ENCODE results near the gene ARHGEF40.

The ARHGEF40 gene

GRCh38 chr14:21070083-21070609 is at the start of gene ARHGEF40:
ARHGEF40 (plus strand) TSS chr14:21070304; CDS start chr14:21070397, 93 bp downstream.
- peak; percentile 72 for DNase-seq

GRCh38 chr14:21020977-21021545 is 49.0 kb upstream of the ARHGEF40 start:
- DNase-seq: no peak

- no peak for DNase-seq
These were observed 47.4 kb upstream of the ARHGEF40 start for GRCh38 chr14:21022686-21023085.

GRCh38 chr14:21023174-21023573 is 46.9 kb upstream of the ARHGEF40 start:
- no peak for DNase-seq

- DNase-seq: no peak
These were observed 46.1 kb upstream of the ARHGEF40 start for GRCh38 chr14:21023817-21024584.

GRCh38 chr14:21024585-21025370 is 45.3 kb upstream of the ARHGEF40 start, which contains the start of gene NDRG2:
NDRG2 (minus strand) TSS chr14:21025061; CDS start chr14:21023315, 1,746 bp downstream.
- peak; percentile 90 for DNase-seq

- DNase-seq: no peak
These were observed 44.5 kb upstream of the ARHGEF40 start for GRCh38 chr14:21025371-21026273.

GRCh38 chr14:21026274-21026987 is 43.7 kb upstream of the ARHGEF40 start:
- no peak for DNase-seq

GRCh38 chr14:21026988-21027315 is 43.2 kb upstream of the ARHGEF40 start:
- no peak for DNase-seq

GRCh38 chr14:21029917-21030316 is 40.2 kb upstream of the ARHGEF40 start, which contains the start of gene TPPP2:
TPPP2 (plus strand) TSS chr14:21030217; CDS start chr14:21030582, 365 bp downstream.
- no peak for DNase-seq

- DNase-seq: no peak
These were observed 39.6 kb upstream of the ARHGEF40 start for GRCh38 chr14:21030531-21030930.

- no peak for DNase-seq
These were observed 37.6 kb upstream of the ARHGEF40 start for GRCh38 chr14:21032326-21033132.

- DNase-seq: no peak
These were observed 36.9 kb upstream of the ARHGEF40 start for GRCh38 chr14:21033133-21033698.

GRCh38 chr14:21034707-21035106 is 35.4 kb upstream of the ARHGEF40 start, which contains the start of gene RNASE13:
RNASE13 (minus strand) TSS chr14:21034807; CDS start chr14:21034288, 519 bp downstream.
- DNase-seq: no peak

GRCh38 chr14:21036751-21037150 is 33.4 kb upstream of the ARHGEF40 start:
- no peak for DNase-seq

- DNase-seq: no peak
These were observed 32.9 kb upstream of the ARHGEF40 start for GRCh38 chr14:21037156-21037555.

GRCh38 chr14:21038441-21039422 is 31.4 kb upstream of the ARHGEF40 start:
- no peak for DNase-seq

GRCh38 chr14:21039585-21040369 is 30.3 kb upstream of the ARHGEF40 start:
- no peak for DNase-seq

Measured in activated effector memory CD4-positive, alpha-beta T cell treated with anti-CD3 and anti-CD28 coated beads, Interleukin-2, amount 50 U/mL, for 16 hours (primary cell).